ENCODE measurements around the gene INTS15. TPM values are rescaled to one million over a fixed set of nuclear protein-coding genes. Genes with fewer than 3 reads are reported as not detected.
A peak's percentile ranks its signal among the peaks of the same experiment; 100 is the strongest.
"Not testable (repeated sequence)": the region's sequence is repeated elsewhere in the genome, so short reads cannot be mapped to it uniquely, and the experiment has no call there.

INTS15 gene
- total RNA-seq, 8 experiments from 2014 or later = 11.9 to 22.2 (median 16.6) TPM

DNA sequence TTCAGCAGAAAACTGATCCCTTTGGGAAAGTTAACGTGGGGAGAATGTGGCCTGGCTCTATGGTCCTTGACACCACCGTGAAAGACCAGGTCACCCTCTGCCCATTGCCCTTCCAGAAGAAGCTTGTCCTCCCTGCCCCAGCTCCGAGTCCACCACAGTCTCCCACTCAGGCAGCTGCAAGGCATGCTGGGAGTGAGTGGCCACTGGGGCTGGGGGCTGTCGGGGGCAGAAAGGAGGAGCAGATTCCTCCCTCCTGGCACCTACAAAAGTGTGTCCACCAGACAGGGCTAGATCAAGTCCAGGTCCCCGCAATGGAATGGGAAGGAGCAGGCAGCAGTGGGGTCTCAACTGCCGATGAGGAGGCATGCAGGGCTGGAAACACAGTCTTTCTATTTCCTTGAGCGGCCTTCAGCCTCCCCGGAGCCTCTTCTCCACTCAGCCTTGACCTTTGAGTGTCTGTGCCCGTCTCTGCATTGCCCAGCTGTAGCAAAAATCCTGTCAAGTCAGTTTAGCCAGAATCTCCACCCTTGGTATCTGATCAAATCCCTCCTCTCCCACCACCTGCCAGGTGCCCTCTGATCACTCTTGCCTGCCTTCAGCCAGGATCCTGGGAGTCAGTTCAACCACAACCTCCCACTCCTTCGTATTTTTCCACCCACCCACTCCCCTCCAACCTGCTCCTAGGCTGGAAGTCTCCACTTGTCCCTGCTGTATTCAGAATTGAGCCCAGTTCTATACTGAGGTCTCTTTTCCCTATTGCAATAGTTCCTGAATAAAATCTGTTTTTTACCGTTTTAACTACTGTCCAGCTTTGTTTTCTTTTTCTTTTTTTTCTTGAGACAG lies 40.4 kb downstream of the INTS15 start:
- 10 to 83% (median 66%) methylated on average over 1 to 5 of the region's 11 CpGs for WGBS, 10 experiments
- Histone ChIP-seq H3K4me1 (replicated peaks in 1 of 2) (no peaks in the 10 kb centered on the region), H3K27ac (no peak overlapping the region), H3K4me3 (no peak overlapping the region)
- in situ Hi-C loops (cut with MboI; ENCODE audit: low pct_unique_long_range_greater_than_20kb in 2 of 9, low sequenced_read_pairs in 9 of 9, unreplicated experiment in 9 of 9) = no loop called here
- no peak for ATAC-seq (replicated peaks in 6 of 8)

- H3K4me3 ChIP-seq = no peak overlapping the region
- H3K4me1 ChIP-seq (replicated peaks in 1 of 2) = peaks cover 5% of the 10 kb centered on the region in 2 donors
- no peak overlapping the region for H3K27ac ChIP-seq
- 25 to 81% (median 70%) methylated on average over 1 to 4 of the region's 7 CpGs; no CpG with 5 or more reads in 3 of the 10 experiments for WGBS, 10 experiments
- no peak for ATAC-seq (replicated peaks in 6 of 8)
- in situ Hi-C loops (cut with MboI; ENCODE audit: low pct_unique_long_range_greater_than_20kb in 2 of 9, low sequenced_read_pairs in 9 of 9, unreplicated experiment in 9 of 9) = no loop called here
Measured at GRCh38 chr7:6631605-6632004, 41.8 kb downstream of the INTS15 start.

DNA sequence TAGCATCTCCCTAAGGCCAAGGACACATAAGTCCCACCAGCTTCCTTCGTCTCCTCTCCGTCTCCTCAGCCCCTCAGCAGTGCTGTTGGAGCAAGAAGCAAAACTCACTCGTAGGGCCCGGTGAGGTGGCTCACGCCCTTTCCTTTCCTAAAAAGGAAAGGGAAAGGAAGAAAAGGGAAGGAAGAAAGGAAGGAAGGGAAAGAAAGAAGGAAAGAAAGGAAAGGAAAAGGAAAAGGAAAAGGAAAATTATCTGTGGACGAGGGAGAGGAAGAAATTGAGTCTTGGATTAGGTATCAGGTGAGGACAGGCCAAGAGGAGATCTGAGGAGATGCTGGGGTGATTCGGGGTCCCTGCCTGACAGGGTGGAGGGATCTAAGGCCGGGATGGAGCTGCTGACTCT lies 44.2 kb downstream of the INTS15 start:
- ATAC-seq (replicated peaks in 6 of 8) = no peak
- Histone ChIP-seq H3K27ac (no peak overlapping the region), H3K4me3 (no peak overlapping the region), H3K4me1 (replicated peaks in 1 of 2) (peaks cover 12% of the 10 kb centered on the region in 2 donors)
- 42 to 93% (median 73%) methylated on average over 2 to 8 of the region's 8 CpGs; no CpG with 5 or more reads in 1 of the 10 experiments for WGBS, 10 experiments
- in situ Hi-C loops (cut with MboI; ENCODE audit: low pct_unique_long_range_greater_than_20kb in 2 of 9, low sequenced_read_pairs in 9 of 9, unreplicated experiment in 9 of 9) = no loop called here

GRCh38 chr7:6634971-6635370 lies 45.1 kb downstream of the INTS15 start:
- 80 to 100% (median 100%) methylated on average over 1 to 3 of the region's 5 CpGs; no CpG with 5 or more reads in 7 of the 10 experiments for whole genome bisulfite sequencing, 10 experiments
- in situ Hi-C loops (cut with MboI; ENCODE audit: low pct_unique_long_range_greater_than_20kb in 2 of 9, low sequenced_read_pairs in 9 of 9, unreplicated experiment in 9 of 9); H3K4me3 ChIP-seq; ATAC-seq (replicated peaks in 6 of 8); H3K27ac ChIP-seq: not testable (repeated sequence)
- peaks cover 12% of the 10 kb centered on the region in 2 donors for H3K4me1 ChIP-seq (replicated peaks in 1 of 2)

GRCh38 chr7:6636741-6637543 lies 47.1 kb downstream of the INTS15 start, which contains the start of gene ZNF316:
TSS of gene ZNF316 (plus strand) at chr7:6637318. CDS start at chr7:6642410, 5,092 bp downstream.
- WGBS, 10 experiments = no CpG with 5 or more reads among the region's 104 CpGs
- Histone ChIP-seq H3K27ac (peak within 1 kb of the TSS; percentile 64 to 81), H3K4me3 (peak within 1 kb of the TSS; percentile 80 to 100 (median 92)), H3K4me1 (replicated peaks in 1 of 2) (peaks cover 12% of the 10 kb centered on the region in 2 donors)
- ATAC-seq (replicated peaks in 6 of 8) = peak; percentile 32 to 86 (median 74)
- in situ Hi-C loops (cut with MboI; ENCODE audit: low pct_unique_long_range_greater_than_20kb in 2 of 9, low sequenced_read_pairs in 9 of 9, unreplicated experiment in 9 of 9) = no loop called here

GRCh38 chr7:6637544-6638229 lies 47.9 kb downstream of the INTS15 start:
- Histone ChIP-seq H3K27ac (peak overlapping the region; percentile 36 to 81), H3K4me1 (replicated peaks in 1 of 2) (peaks cover 12% of the 10 kb centered on the region in 2 donors), H3K4me3 (peak overlapping the region; percentile 80 to 100 (median 92))
- 7% methylated on average over 3 of the region's 60 CpGs; no CpG with 5 or more reads in 9 of the 10 experiments for WGBS, 10 experiments
- peak; percentile 6 to 66 (median 60) for ATAC-seq (replicated peaks in 6 of 8)
- in situ Hi-C loops (cut with MboI; ENCODE audit: low pct_unique_long_range_greater_than_20kb in 2 of 9, low sequenced_read_pairs in 9 of 9, unreplicated experiment in 9 of 9) = no loop called here

DNA sequence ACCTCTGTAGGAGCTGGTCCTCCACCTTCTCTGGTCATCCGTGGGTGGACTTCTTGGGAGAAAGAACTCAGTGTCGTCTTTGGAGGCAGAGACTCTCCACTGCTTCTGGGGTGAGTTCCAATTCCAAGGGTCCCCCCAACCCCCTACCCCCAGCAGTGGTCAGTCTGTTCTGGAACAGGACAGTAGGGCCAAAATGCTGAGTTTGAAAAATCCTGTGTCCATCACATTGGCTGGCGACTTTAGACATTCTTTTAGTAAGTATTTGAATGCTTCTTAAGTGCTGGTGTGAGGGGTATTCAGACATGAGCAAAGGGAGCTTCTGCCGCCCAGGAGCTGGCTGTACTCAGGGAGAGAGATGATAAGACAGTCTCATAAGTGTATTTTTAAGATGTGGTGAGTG lies 49.2 kb downstream of the INTS15 start:
- WGBS, 10 experiments = 100% methylated on average over 1 to 2 of the region's 4 CpGs; no CpG with 5 or more reads in 6 of the 10 experiments
- ATAC-seq (replicated peaks in 6 of 8) = no peak
- peaks cover 12% of the 10 kb centered on the region in 2 donors for H3K4me1 ChIP-seq (replicated peaks in 1 of 2)
- no peak overlapping the region for H3K4me3 ChIP-seq
- H3K27ac ChIP-seq = no peak overlapping the region
- in situ Hi-C loops (cut with MboI; ENCODE audit: low pct_unique_long_range_greater_than_20kb in 2 of 9, low sequenced_read_pairs in 9 of 9, unreplicated experiment in 9 of 9) = no loop called here

- in situ Hi-C loops (cut with MboI; ENCODE audit: low pct_unique_long_range_greater_than_20kb in 2 of 9, low sequenced_read_pairs in 9 of 9, unreplicated experiment in 9 of 9) = no loop called here
- Histone ChIP-seq H3K27ac (no peak overlapping the region), H3K4me3 (no peak overlapping the region), H3K4me1 (replicated peaks in 1 of 2) (peaks cover 12% of the 10 kb centered on the region in 2 donors)
- WGBS, 10 experiments = 94 to 100% (median 100%) methylated on average over 1 to 6 of the region's 11 CpGs; no CpG with 5 or more reads in 4 of the 10 experiments
- no peak for ATAC-seq (replicated peaks in 6 of 8)
Measured at GRCh38 chr7:6639627-6640026, 49.8 kb downstream of the INTS15 start.

GRCh38 chr7:6640246-6640721 lies 50.5 kb downstream of the INTS15 start:
- Histone ChIP-seq H3K27ac (no peak overlapping the region), H3K4me3 (no peak overlapping the region), H3K4me1 (replicated peaks in 1 of 2) (peaks cover 12% of the 10 kb centered on the region in 2 donors)
- ATAC-seq (replicated peaks in 6 of 8) = peak in 7 of 8 experiments; percentile 8 to 91 (median 59)
- WGBS, 10 experiments = 0 to 80% (median 74%) methylated on average over 1 to 4 of the region's 11 CpGs; no CpG with 5 or more reads in 6 of the 10 experiments
- in situ Hi-C loops (cut with MboI; ENCODE audit: low pct_unique_long_range_greater_than_20kb in 2 of 9, low sequenced_read_pairs in 9 of 9, unreplicated experiment in 9 of 9) = no loop called here

GRCh38 chr7:6641305-6642035 lies 51.6 kb downstream of the INTS15 start:
- 40 to 100% (median 95%) methylated on average over 1 to 4 of the region's 15 CpGs; no CpG with 5 or more reads in 5 of the 10 experiments for WGBS, 10 experiments
- Histone ChIP-seq H3K4me1 (replicated peaks in 1 of 2) (peaks cover 7% of the 10 kb centered on the region in 2 donors), H3K4me3 (no peak overlapping the region), H3K27ac (no peak overlapping the region)
- in situ Hi-C loops (cut with MboI; ENCODE audit: low pct_unique_long_range_greater_than_20kb in 2 of 9, low sequenced_read_pairs in 9 of 9, unreplicated experiment in 9 of 9) = no loop called here
- ATAC-seq (replicated peaks in 6 of 8) = no peak

- in situ Hi-C loops (cut with MboI; ENCODE audit: low pct_unique_long_range_greater_than_20kb in 2 of 9, low sequenced_read_pairs in 9 of 9, unreplicated experiment in 9 of 9) = no loop called here
- ATAC-seq (replicated peaks in 6 of 8) = no peak
- peaks cover 7% of the 10 kb centered on the region in 2 donors for H3K4me1 ChIP-seq (replicated peaks in 1 of 2)
- no peak overlapping the region for H3K27ac ChIP-seq
- H3K4me3 ChIP-seq = no peak overlapping the region
- WGBS, 10 experiments = 96 to 100% (median 98%) methylated on average over 1 to 14 of the region's 24 CpGs; no CpG with 5 or more reads in 5 of the 10 experiments
Measured at GRCh38 chr7:6642239-6642839, 52.5 kb downstream of the INTS15 start.

Data from motor neuron (in vitro differentiated cells).